GM18907 (cell line): Measurements from ENCODE around the gene VWCE.

Experiments used
- ATAC-seq: cut with Tn5 transposase; IDR thresholded peaks from one replicate; pipeline ENCODE4 v1.9.1; 2021; ENCODE audit warnings: mild to moderate bottlenecking, moderate library complexity; ENCODE audit not compliant: unreplicated experiment

VWCE gene

DNA sequence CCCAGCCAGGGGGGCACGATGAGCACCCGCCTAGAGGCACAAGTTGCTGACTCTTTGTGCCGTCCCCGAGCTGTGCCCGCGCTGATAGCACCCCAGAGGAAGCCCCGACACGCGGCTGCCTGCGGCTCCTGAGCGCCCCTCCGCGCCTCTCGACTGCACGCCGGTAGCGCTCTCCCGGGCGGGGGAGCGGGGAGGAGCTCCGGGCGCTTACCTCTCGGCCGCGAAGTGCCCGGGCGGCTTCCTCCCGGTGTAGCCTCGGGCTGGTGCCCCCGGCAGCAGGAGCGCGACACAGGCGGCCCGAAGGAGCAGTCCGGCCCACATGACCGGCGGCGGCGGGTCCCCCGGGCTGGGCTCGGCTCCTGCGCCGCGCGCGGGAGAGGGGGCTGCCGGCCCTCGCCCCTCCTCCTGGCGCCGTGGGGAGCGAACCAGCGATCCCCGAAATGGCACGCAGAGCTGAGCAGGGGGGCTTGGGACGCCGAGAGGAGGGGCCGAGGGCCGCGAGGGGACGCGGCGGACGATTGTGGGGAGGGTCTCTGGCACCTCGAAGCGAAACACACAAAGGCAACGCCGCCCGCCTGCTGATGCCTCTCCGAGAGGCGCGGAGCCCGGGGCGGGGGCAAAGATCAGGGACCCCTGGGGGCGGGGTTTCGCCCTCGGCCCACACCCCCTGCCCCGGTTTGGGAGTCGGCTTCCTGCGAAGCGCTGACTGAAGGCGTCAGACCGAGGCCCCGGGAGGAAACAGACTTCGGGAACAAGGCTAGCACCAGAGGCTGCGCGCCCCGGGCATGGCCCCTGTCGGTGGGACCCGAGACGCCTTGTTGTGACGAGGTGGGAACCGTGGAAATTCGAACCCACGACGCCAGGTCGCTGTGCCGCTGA, at the start of gene VWCE:
TSS of gene VWCE (minus strand) at position 600 of the 879 bp plus-strand sequence. CDS start at position 321, 279 bp downstream.
- ATAC-seq: peak; percentile 74

GRCh38 chr11:61343792-61344745, 49.0 kb upstream of the VWCE start:
- ATAC-seq: no peak

DNA sequence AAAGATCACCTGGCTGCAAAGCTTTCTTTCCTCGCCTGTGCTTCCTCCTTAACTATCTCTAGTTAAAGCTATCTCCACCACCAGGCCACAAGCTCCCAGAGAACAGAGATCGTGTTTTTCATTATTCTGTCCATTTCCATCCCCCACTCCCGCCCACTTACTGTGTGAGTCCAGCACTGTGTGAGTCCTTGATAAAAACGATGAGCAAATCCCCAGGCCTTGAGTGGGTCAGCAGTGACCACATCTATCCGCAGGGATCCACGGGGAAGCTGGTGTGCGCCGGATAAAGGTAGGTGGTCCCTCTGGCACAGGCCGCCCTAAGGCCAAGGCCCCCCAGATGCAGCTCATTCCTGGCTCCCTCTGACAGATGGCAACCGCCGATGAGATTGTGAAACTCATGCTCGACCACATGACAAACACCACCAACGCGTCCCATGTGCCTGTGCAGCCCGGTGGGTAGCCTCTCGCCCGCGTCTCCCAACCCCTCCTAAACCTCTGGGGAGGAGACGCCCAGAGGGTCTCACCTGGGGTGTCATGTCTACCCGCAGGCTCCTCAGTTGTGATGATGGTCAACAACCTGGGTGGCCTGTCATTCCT, 47.2 kb upstream of the VWCE start:
- ATAC-seq: no peak

DNA sequence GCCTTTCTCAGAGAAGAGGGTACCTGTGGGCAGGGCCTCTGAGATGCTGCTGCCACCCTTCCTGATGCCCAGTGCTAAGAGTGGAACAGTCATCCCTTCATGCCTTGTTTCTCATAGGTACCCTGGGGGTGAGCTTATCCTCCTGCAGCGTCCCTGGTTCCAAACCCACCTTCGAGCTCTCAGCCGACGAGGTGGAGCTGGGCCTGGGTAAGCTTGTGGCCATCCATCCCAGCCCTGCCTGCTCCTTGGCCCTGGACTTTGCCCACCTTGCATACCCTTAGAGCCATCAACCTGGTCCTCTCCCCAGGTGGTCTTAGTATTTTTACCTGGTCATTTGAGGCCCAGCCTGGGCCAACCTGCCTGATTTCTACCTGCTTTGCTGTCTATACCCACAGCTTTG, 46.6 kb upstream of the VWCE start:
- ATAC-seq: no peak

GRCh38 chr11:61340979-61341378, 45.9 kb upstream of the VWCE start:
- no peak for ATAC-seq

- ATAC-seq: no peak
Observed at GRCh38 chr11:61339490-61339878, 44.4 kb upstream of the VWCE start.

DNA sequence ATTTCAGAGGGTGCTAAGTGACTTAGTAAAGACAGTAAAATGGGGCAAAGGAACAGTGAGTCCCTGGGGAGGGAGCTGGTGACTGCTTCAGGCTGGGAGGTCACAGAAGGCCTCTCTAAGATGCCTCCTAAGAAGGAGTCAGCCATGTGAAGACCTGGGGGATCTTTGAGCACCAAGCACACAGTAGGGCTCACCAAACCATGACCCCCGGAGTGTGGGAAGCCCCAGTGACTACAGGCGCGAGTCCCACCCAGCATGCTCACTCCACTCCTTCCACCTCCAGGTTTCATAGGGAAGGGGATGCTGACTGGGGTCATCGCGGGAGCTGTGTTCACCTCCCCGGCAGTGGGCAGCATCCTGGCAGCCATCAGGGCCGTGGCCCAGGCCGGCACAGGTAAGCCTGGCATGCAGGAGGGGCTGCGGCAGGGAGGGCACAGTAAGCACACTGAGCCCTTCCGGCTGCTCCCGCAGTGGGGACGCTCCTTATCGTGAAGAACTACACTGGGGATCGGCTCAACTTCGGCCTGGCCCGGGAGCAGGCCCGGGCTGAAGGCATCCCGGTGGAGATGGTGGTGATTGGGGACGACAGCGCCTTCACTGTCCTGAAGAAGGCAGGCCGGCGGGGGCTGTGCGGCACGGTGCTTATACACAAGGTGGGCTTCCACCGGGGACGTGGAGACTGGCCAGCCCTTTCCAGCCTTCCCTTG, 43.8 kb upstream of the VWCE start:
- ATAC-seq: no peak

- no peak for ATAC-seq
Observed at GRCh38 chr11:61337706-61338470, 42.8 kb upstream of the VWCE start.

DNA sequence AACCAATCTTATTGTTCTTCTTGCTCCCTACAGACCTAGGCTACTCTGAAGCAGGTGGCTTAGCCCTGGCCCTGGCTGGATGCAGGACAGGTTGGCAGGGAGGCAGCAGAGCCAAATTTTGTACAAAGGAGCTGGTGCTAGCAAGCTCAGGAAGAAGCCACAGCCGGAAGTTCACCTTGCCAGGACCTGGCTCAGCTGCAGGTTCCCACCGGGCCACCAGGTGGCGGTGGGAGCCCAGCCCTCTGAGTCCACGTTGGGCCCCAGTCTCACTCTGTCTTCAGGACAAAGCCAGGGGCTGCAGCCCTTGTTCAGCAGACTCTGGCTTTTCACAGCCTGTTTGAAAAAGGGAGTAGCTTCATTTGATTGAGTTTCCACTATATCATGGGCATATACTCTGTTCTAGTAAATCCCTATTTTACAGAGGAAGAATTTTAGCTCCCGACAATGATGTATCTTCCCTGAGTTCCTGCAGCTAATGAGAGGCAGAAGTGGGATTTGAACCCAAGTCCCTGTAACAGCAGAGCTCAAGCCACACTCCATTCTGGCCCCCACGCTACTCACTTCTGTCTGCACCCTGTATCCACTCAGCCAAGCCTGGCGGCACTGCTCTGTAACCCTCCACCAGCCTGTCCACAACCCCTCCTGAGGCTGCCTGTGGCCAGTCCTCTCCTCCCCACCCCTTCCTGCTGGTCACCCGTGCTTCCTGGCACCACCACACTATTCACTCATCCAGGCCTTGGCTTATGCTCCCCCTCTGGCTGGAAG, 41.2 kb upstream of the VWCE start:
- peak; percentile 55 for ATAC-seq

DNA sequence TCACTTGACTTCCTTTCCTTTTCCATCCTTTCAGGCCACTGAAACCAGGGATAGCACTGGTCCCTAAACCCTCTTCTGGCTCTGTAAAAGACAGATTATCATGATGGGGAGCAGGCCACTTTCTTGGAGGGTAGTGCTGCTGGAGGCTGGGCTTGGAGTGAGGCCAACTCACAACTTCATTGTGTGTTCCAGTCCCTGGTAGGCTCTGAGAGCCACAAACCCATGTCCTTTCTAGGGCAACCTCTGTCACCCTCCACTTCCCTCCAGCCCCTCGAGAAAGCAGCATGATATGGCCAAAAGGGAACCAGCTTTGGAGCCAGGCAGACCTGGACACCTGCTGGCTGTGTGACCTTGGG, 40.2 kb upstream of the VWCE start:
- no peak for ATAC-seq

DNA sequence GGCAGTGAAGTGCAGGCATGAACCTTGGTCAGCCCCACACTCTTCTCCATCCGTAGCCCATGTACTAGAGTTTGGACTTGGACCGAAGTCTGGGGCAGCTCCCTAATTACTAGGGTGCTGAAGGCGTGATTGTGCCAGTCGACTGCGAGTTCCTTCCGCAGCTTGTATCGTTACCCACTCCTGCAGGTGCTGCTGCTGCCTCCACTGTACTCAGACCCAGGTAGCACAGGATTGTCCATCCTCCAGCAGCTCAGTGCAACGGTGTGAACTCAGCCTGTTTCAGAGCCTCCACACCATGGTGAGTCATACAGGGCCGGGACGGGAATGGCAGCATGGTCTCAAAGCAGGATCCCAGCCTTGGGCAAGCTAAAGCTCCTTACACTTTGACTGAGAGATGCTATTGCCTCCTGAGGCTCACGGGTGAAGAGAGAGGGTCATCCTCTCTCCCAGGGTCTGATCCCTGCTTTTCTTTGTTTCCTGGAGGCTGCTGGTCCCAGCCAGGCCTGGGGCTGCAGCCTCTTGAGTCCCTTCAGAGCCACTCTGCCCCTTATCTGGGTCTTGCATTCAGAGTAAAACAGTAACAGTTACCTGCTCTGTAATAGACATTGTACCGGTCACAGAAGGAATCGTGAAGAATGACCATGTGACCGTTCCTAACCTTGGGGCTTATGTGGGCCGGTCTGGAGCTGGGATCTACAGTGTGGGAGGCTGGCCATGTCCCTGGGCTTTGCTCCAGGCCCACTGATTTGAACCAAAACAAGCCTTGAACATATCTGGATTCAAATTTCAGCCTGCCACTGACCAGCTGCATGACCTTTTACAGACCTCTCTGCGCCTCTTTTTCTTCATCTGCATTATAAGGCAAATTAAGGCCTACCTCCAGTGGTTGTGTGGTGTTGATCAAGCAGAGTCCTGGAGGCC, 39.6 kb upstream of the VWCE start:
- no peak for ATAC-seq

- peak; percentile 19 for ATAC-seq
Observed at GRCh38 chr11:61333550-61334433, 38.7 kb upstream of the VWCE start.

DNA sequence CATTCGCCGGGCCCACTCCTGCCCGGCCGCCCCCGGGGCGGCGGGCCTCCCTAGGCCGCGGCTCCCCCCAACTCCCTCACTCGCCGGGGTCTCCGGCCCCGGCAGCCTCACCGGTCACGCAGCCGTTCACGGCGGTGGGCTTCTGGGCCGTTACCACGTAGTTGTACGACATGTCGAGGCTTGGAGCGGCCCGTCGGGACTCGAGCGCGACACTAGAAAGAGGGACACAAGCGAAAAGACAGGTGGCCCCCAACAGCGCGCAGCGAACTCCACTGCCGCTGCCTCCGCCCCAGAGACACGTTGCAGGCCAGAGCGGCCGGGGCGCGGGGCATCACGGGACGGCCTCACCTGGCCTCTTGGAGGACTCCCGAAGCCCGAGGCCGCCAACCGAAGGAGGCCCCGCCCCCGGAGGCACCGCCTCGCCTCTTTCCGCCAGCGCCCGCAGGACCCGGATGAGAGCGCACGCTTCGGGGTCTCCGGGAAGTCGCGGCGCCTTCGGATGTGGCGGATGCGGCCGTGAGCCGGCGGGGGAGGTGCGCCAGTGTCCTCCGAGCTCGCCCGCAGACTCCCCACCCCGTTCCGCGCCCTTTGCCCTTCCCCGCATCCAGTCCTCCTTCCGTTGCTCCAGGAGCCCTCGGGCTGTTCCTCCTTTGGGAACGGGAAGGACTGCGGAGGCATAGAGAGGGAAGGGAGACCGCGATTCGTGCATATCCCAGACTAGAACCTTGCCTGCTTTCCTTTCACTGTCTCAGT, 37.9 kb upstream of the VWCE start, which contains the start of the genes DDB1 and TKFC:
TSS of gene DDB1 (minus strand) at position 309 of the 753 bp plus-strand sequence. CDS start at position 172, 137 bp downstream.
TSS of gene TKFC (plus strand) at position 432 of the 753 bp plus-strand sequence. CDS start 1,501 bp downstream, outside the sequence.
- peak; percentile 86 for ATAC-seq

DNA sequence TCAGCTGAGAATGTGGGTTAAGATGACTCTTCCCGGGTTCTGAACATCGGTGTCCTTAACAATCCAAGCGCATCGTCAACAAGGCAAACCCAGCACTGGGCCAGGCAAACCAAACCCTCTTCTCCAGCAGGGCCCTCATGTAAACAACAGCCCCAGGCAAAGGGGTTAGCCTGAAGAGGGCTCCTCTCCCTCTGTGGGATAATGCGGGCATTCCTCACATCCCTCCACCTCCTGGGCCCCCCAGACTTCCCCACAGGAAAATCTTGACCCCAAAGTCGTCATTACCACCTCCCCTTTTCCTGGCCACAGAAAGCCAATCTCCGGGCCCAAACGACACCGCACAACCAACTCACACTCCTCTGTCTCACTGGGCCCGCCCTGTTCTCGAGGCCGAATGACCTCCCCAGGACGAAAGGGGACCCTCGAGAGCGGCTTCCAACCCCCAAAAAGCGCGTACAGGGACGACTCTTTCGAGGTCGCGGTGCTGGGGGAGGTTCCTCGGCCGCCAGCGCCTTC, 37.2 kb upstream of the VWCE start:
- peak; percentile 4 for ATAC-seq

DNA sequence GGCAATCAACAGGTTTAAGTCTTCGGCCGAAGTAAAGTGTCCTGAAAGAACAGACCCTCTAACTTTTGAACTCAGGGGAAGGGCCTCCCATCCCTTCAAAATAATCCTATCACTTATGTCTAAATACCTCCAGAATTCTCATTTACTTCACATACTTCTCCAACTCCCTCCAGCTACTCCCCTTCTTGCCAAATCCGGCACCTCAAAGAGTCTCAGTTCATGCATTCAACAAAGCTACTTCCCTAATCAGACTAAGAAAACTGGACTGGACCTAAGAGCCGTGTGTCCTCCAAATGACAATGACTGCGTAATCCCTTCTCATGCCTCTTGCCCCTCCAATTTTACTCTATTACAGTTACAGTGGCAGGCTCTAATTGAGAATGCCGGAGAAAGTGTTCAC, 36.5 kb upstream of the VWCE start:
- no peak for ATAC-seq

DNA sequence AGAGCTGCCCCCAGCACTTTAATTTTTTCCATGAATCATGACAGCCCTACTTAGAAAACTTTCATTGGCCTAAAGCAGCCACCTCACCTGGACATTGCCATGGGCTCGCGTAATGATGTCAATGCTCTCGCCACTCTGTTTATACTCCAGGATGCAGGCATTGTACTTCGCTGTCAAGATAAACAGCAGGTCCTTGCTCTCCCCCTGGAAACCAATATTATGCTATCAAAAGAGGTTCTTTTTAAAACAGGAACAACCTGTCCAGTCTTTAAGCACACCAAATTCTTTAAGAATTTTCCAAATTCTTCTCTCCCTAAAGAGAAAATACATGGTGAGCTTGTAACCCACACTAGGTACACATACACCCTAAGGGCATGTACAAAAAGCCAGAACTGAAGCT, 34.8 kb upstream of the VWCE start:
- no peak for ATAC-seq
